HT-29 (cell line): ENCODE results near the gene CORO2A. TPM values are rescaled to one million over a fixed set of nuclear protein-coding genes. Genes with fewer than 3 reads are reported as not detected.

Experiments used
- DNase-seq: peaks from one replicate; pipeline ENCODE4 v3.0.0-alpha.2; 2015; ENCODE audit warnings: low spot score
- total RNA-seq: library from RNA; depleted of rRNA; stranded (reverse); fragments of >200 nt; shearing (Covaris generic); gene quantifications from 2 replicates; pipeline ENCODE4 v1.2.3, GENCODE V29; 2014

Gene CORO2A
- total RNA-seq, 1 experiment from 2014 or later: 23.6 TPM

DNA sequence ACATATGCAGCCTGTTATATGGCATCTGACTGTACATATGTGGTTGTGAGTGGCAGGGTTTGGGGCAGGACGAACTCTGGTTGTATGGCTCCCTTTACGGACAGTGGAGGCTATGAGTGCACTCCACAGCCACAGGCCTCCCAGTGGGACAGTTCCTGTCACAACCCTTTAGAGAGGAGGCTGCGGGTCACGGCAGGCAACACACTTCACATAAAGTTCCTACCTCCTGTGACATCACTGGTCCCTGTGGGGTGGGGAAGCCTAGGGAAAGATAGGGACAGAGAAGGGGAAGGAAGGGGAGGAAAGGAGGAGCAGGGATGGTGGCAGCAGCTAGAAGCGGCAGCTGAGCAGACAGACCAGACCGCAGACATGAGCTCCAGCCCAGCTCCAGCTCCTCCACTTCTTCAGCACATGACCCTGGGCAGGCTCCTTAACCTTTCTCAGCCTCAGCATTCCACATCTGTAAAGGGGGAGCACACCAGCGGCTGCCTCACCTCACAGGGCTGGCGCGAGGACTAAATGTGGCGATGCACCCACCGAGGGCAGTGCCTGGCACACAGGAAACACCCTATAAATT lies 27.4 kb upstream of the CORO2A start:
- no peak for DNase-seq

DNA sequence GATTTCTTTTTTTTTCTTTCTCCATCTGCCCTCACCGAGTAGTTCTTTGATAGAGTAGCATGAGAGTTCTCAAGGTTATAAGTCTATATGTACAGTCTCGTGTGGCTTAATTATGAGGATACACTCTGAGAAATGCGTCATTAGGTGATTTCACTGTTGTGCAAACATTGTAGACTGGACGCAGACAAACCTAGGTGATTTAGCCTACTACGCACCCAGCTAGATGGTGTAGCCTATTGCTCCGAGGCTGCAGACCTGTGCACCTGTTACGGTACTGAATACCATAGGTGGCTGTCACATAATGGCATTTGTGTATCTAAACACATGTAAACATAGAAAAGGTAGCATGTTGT lies 26.9 kb upstream of the CORO2A start:
- DNase-seq: no peak

DNA sequence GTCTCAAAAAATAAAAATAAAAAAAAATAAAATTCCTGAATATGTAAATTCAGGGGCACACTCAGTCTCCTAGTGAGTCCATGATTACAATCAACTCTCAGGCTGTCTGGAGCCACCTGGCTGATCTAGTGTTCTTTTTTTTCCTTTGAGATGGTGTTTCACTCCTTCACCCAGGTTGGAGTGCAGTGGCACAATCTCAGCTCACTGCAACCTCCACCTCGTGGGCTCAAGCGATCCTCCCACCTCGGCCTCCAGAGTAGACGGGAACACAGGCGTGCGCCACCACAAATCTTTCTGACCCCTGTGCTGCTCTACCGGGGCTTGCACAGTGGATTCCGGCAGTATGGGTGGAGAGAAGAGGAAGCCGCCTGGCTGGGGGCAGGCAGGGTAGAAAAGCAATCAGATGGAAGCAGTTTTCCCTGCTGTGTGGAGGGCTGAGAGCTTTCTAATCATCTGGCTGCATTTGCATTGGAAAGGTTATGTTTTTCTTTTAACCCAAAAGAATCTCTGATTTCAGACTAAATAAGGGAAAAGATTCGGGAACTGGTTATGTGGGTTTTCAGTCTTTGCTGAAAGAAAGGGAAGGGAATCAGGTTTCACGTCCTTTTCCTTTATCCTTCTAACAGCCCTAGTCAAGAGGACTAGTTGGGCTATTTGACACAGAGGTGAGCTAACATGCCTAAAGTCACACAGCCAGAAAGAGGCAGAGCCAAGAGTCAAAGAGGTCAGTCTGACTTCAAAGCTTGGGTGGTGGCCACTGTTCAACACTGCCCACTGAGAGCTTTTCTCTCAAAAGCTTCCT lies 26.3 kb upstream of the CORO2A start:
- DNase-seq: no peak

DNA sequence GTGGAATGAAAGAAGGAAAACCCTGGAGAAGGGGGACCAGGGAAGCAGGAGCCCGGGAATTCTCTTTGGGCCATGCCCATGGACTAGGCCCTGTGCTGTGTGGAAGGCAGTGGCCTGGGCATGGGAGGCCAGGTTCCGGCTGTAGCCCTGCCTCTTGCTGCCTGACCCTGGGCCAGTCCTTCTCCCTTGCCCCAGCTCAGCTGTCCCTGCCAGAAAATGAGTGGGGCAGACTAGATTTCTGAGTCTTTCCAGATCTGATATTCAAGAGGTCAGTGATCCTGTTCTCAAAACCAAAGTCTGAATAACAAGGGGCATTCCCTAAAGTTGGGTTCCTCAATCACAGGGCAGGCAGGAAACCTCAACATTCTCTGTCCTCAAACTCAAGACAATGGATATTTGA lies 24.8 kb upstream of the CORO2A start:
- no peak for DNase-seq

DNA sequence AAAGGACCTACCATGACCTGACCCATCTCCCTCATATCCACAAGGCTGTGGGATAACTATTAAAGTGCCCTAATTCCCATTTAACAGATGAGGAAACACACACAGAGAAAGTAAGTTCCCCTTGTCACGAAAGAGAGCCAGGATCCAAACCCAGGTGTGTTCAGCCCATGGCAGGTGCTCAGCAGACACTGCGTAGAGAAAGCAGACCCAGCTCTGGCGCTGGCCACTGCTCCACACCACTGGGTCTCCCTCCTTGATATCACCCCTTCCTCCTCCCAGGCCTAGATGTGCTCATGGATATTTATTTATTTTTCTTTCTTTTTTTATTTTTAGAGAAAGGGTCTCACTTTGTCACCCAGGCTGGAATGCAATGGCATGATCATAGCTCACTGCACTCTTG lies 24.0 kb upstream of the CORO2A start:
- DNase-seq: no peak

DNA sequence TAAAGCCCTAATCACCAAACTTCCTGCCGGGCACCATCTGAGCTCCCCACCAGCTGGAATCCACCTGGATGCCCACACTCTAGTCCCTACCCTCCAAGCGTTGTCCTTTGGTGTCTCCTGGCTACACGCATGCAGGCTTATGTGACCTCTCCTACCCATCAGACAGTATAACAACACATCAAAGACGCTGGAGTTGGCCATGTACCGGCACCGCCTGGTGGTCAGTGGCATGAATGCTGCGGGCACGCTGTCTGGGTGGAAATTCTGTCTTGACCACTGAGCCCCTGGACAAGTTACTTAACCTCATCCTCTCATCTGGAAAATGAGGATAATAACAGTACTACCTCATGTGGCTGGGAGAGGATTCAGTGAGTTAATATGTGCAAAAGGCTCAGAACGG lies 23.4 kb upstream of the CORO2A start:
- DNase-seq: peak; percentile 54

DNA sequence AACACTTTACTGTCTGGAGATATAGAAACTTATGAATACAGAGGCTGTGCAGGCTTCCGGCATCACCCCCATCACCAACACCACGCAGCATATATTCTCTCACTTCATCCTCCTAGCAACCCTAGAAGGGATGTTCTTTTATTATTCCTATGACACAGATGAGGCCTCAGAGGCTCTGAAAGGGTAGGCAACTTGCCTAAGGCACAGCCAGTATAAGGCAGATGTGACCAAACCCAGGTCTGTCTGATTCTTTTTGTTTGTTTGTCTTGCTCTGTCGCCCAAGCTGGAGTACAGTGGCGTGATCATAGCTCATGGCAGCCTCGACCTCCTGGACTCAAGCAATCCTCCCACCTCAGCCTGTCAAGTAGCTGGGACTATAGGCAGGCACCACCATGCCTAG lies 22.8 kb upstream of the CORO2A start:
- no peak for DNase-seq

DNA sequence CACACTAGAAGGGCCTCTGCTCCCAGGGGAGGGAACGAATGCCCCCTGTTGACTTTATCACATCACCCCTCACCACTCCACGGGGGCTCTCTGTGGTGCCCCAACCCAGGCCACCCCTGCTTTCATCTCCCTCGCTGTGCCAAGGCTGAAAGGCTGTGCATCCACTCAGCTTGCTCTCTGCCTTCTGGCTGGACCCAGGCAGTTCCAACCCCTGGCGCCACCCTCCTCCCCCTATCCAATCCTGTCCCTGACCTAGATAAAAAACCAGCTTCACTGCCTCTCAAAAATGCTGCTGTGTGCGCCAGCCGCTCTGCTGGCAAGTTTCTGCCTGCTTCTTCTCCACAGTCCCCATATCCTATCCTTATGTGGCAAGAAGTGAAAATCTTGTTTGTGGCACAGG lies 22.4 kb upstream of the CORO2A start:
- DNase-seq: no peak

DNA sequence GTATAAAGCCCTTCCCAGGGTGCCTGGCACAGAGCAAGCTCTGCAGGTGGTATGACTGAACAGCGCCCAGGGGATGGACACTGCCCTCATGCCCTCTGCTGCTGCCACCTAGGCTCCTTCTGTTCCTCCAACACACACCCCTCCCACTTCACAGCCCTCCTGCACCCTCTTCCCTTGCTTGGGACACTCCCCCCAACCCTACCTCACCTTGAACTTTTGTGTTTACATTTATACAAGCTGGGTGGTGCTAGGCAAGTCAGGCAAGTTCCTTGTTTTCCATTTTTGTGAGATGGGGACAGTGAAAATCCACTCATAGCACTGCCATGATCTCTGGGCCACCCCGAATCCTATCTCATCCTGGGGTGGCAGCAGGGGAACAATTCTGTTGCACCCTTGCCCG lies 18.8 kb upstream of the CORO2A start:
- DNase-seq: no peak

DNA sequence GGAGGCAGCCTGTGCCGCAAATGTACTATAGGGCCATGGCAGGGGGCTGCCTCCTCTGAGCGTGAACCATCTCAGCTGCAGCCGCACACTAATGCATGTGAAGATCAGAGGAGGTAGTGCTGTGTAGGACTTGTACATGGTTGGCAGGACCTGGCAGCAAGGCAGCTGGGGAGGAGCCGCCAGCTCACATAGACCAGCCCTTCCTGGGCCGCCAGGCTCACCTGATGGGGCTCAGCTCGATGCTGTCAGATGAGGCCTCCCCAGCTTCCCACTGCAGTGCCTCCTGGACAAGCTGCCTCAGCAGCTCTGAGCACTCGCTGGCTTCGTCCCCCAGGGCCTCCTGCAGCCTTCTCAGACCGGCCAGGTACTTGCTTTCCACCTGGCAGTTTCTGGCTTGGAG lies 18.0 kb upstream of the CORO2A start:
- DNase-seq: no peak

DNA sequence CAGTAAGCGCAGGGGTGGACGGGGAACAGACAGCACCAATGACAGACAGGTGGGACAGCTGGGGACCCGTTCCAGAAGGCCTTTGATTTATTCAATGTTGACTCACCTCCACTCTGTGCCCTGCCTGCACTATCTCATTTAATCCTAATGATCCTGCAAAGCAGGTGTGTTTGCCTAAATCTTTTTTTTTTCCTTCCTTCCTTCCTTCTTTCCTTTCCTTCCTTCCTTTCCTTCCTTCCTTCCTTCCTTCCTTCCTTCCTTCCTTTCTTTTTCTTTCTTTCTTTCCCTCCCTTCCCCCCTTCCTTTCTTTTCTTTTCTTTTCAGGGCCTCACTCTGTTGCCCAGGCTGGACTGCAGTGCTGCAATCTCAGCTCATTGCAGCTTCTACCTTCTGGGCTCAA lies 17.1 kb upstream of the CORO2A start:
- no peak for DNase-seq

DNA sequence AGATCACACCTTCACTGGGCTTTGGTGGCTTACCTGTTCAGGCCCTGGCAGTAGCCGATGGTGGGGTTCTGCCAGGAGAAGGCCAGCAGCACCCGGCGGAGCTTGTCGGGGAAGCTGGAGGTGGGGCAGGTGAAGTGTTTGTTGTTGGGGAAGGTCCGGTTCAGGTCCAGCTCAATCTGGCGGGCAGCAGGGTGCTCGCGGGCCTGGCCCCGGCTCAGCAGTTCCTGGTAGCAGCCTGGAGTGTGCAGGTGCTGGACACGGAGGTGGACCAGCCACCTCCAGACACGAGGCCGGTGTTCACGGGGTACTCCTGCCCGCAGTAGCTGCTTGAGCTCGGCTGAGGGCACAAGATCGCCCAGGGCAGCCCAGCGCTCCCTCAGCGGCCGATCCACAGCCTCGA lies 16.2 kb upstream of the CORO2A start:
- DNase-seq: no peak

DNA sequence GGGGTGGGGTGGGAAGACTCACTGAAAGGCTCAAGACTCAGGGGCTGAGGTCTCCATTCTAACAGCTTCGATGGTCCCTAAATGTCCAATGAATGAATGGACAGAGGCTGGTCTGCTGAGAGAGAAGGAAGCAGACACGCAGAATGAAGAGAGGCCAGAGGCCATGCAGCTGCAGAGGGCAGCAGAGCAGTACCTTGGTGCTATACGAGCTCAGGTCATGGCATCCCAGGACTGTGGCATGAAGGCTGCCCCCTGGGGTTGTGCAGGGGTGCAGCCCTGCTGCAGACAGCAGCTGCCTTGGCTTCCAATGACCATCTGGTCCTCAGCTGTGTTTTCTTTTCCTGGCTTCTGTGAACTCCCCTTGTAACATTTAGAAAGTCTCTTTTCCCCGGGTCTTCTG lies 15.2 kb upstream of the CORO2A start:
- DNase-seq: no peak

DNA sequence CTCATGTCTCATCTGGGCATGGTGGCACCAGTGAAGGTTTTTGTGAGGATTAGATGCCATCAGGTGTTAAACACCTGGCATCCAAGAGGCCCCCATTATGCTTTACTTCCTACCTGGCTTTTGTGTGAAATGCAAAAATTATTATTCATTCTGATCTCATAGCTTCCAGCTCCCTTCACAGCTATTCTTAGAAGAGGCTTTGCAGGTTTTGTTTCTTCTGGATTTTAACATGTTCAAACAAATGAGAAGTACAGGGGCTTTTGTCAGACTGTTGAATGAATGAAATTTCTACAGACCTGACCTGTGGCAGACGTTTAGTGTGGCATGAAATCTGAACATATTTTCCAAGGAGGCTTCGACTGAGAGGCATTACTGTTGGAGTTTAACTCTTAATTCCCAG lies 14.3 kb upstream of the CORO2A start:
- no peak for DNase-seq

DNA sequence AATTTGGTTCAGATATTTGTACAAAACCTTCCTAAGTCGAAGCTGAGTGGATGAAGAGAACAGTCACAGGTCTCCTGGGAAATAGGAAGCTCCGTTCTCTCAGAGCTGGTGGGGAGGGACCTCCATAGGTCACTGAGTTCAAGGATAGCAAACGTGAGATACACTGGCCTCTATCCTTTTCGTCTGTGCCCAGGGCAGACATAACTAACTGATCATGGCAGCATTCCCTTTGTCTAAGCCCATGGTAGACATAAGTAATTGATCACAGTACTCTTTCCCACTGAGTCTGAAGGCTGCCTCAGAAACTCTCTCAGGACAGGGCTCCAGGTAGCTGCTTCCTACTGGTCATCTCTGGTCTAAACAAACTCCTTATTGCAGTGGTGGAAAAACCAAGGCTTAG lies 12.3 kb upstream of the CORO2A start:
- DNase-seq: no peak

DNA sequence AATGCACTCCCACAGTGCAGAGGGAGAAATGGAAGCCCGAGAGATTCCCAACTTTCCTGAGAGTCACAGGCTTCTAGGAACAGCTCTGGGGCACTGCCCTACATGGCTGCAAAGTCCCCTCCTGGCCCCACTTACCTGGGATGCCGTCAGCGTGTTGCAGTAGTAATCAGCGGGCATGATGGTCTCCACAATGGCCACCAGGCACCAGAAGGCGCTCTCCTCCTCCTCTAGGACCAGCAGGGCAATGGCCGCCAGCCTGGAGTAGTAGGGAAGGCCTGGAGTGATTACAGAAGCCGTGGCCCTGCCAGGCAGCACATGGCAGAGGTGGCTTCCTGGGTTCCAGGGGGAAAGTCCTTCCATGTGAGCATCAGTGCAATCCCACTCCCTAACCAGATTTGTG lies 10.7 kb upstream of the CORO2A start:
- no peak for DNase-seq

DNA sequence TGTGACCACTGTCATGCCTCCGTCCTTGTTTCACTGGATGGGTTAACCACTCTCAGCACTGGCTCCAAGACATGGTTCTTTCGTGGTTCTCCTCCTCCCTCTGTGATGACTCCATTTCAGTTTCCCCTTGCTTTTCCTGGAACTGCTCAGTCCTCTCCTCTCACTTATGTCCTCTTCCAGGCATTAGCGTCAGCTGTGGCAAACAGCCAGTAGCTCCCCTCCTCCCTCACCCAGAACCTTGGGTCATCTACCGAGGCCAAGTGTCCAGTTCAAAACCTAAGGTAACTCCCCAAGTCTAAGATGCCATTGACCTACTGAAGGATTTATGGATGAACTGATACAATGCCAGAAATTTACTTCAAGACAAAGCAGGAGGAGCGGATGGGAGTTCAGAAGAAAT lies 9.8 kb upstream of the CORO2A start:
- no peak for DNase-seq

DNA sequence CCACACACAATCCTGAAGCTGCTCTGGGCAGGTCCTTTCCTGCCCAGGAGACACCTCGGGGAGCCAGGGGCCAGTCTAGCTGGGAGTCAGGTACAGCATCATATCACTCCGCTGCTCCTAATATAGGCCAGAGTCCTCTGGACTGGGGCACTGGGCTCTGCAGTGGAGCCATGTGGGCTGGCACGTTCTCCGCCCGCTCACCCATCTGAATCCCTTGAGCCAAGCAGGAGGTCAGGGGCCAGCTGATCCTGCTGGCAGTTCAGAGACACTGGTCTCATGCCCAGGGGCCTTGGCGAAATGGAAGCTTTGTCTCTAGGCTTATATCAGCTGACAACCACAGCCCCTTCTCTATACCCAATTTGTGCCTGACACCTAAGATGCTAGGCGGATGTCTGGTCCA lies 9.3 kb upstream of the CORO2A start:
- DNase-seq: no peak

DNA sequence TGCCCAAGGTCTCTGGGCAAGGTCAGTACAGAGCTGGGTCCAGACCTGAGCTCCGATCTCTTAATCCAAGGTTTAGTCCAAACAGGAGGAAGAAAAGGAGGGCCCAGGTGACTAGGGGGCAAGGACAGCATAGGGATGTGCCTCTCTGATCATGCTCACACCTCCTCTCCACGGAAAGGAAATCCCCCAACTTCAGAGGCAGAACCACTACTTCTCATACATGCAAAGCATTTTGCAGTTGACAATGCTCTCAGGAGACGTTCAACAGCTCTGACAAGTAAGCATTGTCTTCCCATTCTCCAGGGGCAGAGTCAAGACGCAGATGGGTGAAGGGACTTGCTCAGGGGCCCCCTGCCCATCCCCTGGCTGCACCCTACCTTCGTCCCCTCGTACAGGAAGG lies 8.7 kb upstream of the CORO2A start:
- no peak for DNase-seq

DNA sequence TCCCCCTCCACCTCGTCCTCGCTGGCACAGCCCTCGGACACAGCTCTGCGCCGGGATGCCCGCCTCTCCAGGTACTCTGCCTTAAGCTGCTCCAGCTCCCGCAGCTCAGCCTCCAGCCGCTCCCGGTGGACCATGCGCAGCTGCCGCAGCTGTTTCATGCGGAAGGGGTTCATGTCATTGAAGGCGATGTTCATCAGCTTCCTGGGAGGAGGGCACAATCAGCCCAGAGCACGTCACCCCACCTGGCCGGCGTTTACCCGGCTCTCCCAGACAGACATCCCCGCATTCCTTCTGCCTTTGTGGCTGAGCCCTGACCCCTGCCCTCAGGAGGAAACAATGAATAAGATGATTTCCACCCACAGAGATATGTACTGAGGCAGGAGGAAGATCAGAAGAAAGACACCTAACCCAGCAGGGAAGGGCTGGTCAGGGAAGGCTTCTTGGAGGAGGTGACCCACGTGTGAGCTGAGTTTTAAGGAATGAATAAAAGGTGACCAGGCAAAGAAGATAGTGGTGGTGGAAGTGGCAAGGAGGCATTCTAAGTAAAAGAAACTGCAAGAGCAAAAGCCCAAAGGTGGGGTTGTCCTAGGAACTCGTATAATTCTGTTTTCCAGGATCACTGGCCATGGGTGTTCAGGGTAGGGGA lies 7.1 kb upstream of the CORO2A start:
- DNase-seq: no peak

DNA sequence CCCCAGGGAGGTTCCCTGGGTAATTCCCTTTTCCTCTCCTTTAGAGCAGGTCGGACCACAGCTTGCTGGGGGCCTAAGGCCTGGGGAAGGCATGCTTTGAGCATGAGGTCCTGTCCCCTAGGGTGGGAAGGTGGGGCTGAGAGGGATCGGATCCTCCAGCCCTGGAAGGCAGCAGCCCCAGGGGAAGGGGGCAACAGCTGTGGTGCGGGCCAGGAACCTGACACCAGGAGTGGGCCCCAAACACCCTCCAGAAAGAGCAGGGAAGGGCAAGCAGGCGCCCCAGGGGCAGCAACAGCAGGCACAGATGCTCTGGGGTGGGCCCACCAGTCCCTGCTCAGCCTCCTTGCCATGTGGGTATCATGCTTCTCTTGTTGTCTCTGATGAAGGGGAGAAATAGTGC lies 3.2 kb upstream of the CORO2A start:
- no peak for DNase-seq

DNA sequence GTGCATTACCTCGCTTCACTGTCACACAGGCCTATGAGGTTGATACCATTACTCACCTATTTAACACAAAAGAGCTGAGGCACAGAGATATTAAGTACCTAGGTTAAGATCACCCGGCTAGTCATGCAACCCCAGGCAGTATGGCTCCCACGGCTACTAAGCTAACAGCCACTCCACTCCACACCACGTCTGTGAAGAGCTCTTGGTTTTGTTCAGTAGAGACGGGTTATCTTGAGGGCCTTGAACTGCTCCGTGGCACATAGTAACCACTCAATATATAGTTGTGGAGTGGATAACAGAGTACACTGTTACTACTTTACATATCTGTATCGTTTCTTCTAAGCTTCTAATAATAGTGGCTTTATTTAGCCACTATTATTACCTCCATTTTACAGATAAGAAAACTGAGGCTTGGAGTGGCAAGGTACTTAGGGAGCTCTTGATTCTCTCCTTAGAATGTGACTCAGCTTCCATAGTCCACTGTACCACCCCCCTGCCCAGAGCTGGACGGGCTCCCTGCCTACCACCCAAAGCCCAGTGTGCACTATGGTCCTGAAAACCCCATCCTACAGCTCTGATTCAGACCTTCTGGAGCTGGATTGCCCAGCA lies 1.0 kb upstream of the CORO2A start:
- no peak for DNase-seq
